Esophagus muscularis mucosa (tissue), 3 donors: ENCODE data around the gene GPR139.

Experiments
- CTCF ChIP-seq, 3 experiments: fragments of 200-600 bp in 2 of 3; fragments of 450-650 bp in 1 of 3; sonication (generic) in 2 of 3; IDR thresholded peaks; one replicate each; pipeline ENCODE4 v1.5.1; 2017 to 2019; ENCODE audit warnings: antibody characterized with exemption in 3 of 3, mild to moderate bottlenecking in 2 of 3, moderate library complexity in 1 of 3
- POLR2A ChIP-seq: fragments of 450-650 bp; IDR thresholded peaks from one replicate; pipeline ENCODE4 v1.6.1; 2017; ENCODE audit warnings: antibody characterized with exemption, moderate library complexity, mild to moderate bottlenecking, low read depth
- POLR2AphosphoS5 ChIP-seq, 2 donors: sonication (generic); formaldehyde crosslinking; IDR thresholded peaks; one replicate each; pipeline ENCODE4 v1.6.1; 2017; ENCODE audit warnings: antibody characterized with exemption in 2 of 2

GRCh38 chr16:20026361-20027072 lies 47.2 kb downstream of the GPR139 start:
- TF ChIP-seq POLR2AphosphoS5 (IDR thresholded peaks at IDR 0.05) (no peak), CTCF (IDR thresholded peaks at IDR 0.05) (no peak), POLR2A (no peak)
